Small intestine (tissue), 7 donors: ENCODE data around the gene IL6ST. TPM values are rescaled to one million over a fixed set of nuclear protein-coding genes. Genes with fewer than 3 reads are reported as not detected.
"Not testable (repeated sequence)": the region's sequence is repeated elsewhere in the genome, so short reads cannot be mapped to it uniquely, and the experiment has no call there.

Experiments used
- DNase-seq, 2 donors: peaks; one replicate each; pipeline versions ENCODE4 v3.0.0 to v3.0.0-alpha.2; 2013
- FAIRE-seq: peaks from 2 replicates; lab custom pipeline; 2012; peaks lifted over from hg19 to GRCh38; lab: Jason Lieb, UNC
- H3K27ac ChIP-seq, 3 donors: one replicate each; pipeline ENCODE4 v1.5.1; 2013; ENCODE audit warnings: low read length in 2 of 3, mild to moderate bottlenecking in 2 of 3, control low read depth in 1 of 3, inconsistent platforms in 1 of 3, low read depth in 1 of 3, moderate library complexity in 1 of 3
- H3K27me3 ChIP-seq, 3 donors: one replicate each; pipeline ENCODE4 v1.6.1; 2013; ENCODE audit warnings: low read length in 3 of 3, inconsistent platforms in 1 of 3; ENCODE audit not compliant: control insufficient read depth in 3 of 3, insufficient read depth in 3 of 3
- H3K36me3 ChIP-seq, 3 donors: one replicate each; pipeline ENCODE4 v1.6.1; 2013; ENCODE audit warnings: low read length in 3 of 3, inconsistent platforms in 1 of 3, low read depth in 1 of 3, mild to moderate bottlenecking in 1 of 3, moderate library complexity in 1 of 3; ENCODE audit not compliant: control insufficient read depth in 3 of 3, insufficient read depth in 2 of 3
- H3K4me1 ChIP-seq, 3 donors: one replicate each; pipeline ENCODE4 v1.6.1; 2013; ENCODE audit warnings: low read length in 2 of 3, inconsistent platforms in 1 of 3, low read depth in 1 of 3, mild to moderate bottlenecking in 1 of 3, moderate library complexity in 1 of 3; ENCODE audit not compliant: control insufficient read depth in 3 of 3, insufficient read depth in 2 of 3
- H3K4me3 ChIP-seq, 3 donors: one replicate each; pipeline ENCODE4 v1.5.1; 2013; ENCODE audit warnings: low read length in 3 of 3, control low read depth in 1 of 3, inconsistent platforms in 1 of 3, low read depth in 1 of 3, mild to moderate bottlenecking in 1 of 3, moderate library complexity in 1 of 3
- H3K9me3 ChIP-seq, 2 donors: one replicate each; pipeline ENCODE4 v1.6.1; 2013; ENCODE audit warnings: low read depth in 1 of 2, low read length in 1 of 2; ENCODE audit not compliant: control insufficient read depth in 2 of 2, insufficient read depth in 1 of 2
- WGBS, 3 donors: extraction: QIAGEN DNeasy Blood & Tissue Kit; methylation state at CpG; one replicate each; pipeline ENCODE4 v1.1.7; 2013; 5-methylcytosine and 5-hydroxymethylcytosine counted together
- polyA plus RNA-seq, 4 donors: library from polyadenylated mRNA; stranded (reverse) in 3 of 4; unstranded in 1 of 4; fragments of 200-250 nt in 3 of 4; fragments of 120-200 nt in 1 of 4; gene quantifications; one replicate each; pipeline versions ENCODE4 v1.2.1 to v1.2.3, GENCODE V29; 2013
- donor health status: healthy with polysubstance abuse.
- donor health status: control.
- donor health status: control.
- donor health status: Bipolar disorder and iron deficiency.
- donor health status: healthy.

Gene IL6ST
- polyA plus RNA-seq, 4 donors, result 6.5 to 49.3 (median 16.5) TPM

DNA sequence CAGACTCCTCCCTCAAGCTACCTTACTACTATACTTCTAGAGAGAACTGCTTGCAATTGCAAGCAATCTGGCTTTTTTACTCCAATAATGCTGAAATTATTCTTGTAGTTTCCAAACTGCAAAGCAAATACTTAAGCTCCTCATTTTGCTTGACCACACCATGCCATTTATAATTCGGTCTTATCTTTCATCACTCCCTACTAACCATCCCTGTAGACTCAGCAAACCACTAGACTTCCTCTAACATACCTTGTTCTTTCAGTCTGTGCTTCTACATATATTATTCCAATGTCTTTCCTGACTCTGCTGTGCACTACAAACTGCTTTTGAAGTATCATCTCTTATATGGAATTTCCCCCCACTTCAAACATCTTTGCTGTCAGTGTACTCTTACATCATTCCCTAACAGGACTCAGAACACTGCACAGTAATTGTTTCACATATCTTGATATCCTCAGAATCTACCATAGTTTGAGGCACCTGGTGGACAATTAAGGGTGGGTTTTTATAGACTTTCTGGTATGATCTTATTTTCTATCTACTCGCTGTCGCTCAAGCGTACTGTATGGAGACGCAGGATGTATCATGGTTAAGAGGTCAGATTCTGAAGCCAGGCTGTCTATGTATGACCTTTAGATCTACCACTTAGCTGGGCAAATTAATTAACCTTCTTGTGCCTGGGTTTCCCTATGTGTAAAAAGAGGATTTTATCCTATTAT is 2.8 kb downstream of the IL6ST start:
- DNase-seq, result no peak

GRCh38 chr5:55990895-55991294 is 3.9 kb downstream of the IL6ST start:
- 73 to 85% (median 79%) methylated on average over 3 to 4 of the region's 4 CpGs for WGBS, 3 donors
- not testable (repeated sequence) for H3K9me3 ChIP-seq, H3K27me3 ChIP-seq, H3K4me3 ChIP-seq, H3K27ac ChIP-seq, FAIRE-seq, H3K36me3 ChIP-seq, DNase-seq
- H3K4me1 ChIP-seq, result peaks cover 0 to 28% (median 3%) of the 10 kb centered on the region in 3 donors

More for the DNA sequence above, 2.8 kb downstream of the IL6ST start:
- no peak for FAIRE-seq
- 56 to 78% (median 75%) methylated on average over 5 of the region's 5 CpGs for WGBS, 3 donors
- Histone ChIP-seq H3K36me3 (peaks cover 0 to under 1% (median 0%) of the 10 kb centered on the region in 3 donors), H3K4me1 (peaks cover 0 to 35% (median 7%) of the 10 kb centered on the region in 3 donors), H3K9me3 (peaks cover 0 to under 1% of the 10 kb centered on the region in 2 donors), H3K27me3 (no peaks in the 10 kb centered on the region), H3K27ac (peak overlapping the region in 1 of 3 donors; percentile 17), H3K4me3 (peak overlapping the region in 1 of 3 donors; percentile 26)

DNA sequence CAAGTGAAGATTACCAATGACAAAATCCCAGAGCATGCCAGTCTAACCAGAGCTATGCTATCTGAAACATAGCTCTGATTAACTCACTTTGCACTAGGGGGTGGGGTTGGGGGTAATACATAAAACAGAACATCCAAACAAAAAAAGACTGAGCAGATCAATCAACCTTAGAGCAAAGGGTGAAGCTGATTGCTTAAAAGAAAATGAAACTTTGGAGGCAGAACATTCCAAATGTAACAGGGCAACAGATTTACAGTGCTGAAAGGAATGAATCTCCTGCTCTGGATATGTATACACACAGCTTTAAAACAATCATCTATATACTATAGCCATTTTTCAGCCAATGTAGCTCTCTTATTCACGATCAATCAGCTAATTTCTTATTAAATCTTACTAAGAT is 4.9 kb downstream of the IL6ST start:
- Histone ChIP-seq H3K4me3 (no peak overlapping the region), H3K4me1 (peaks cover 0 to 24% (median 3%) of the 10 kb centered on the region in 3 donors), H3K27ac (no peak overlapping the region), H3K36me3 (peaks cover 0 to 7% (median 0%) of the 10 kb centered on the region in 3 donors), H3K27me3 (no peaks in the 10 kb centered on the region), H3K9me3 (peaks cover 0 to 3% of the 10 kb centered on the region in 2 donors)
- DNase-seq (no peak), FAIRE-seq (no peak)
- 41 to 71% (median 55%) methylated on average over 1 of the region's 1 CpG for WGBS, 3 donors

- no peak overlapping the region for H3K27ac ChIP-seq
- 20 to 44% (median 36%) methylated on average over 4 of the region's 4 CpGs for WGBS, 3 donors
- H3K9me3 ChIP-seq, result peaks cover 0 to 3% of the 10 kb centered on the region in 2 donors
- no peak overlapping the region for H3K4me3 ChIP-seq
- peaks cover 0 to 24% (median 3%) of the 10 kb centered on the region in 3 donors for H3K4me1 ChIP-seq
- DNase-seq (no peak), FAIRE-seq (no peak)
- peaks cover 0 to 7% (median 0%) of the 10 kb centered on the region in 3 donors for H3K36me3 ChIP-seq
- no peaks in the 10 kb centered on the region for H3K27me3 ChIP-seq
Observed at GRCh38 chr5:55988979-55989638, 5.7 kb downstream of the IL6ST start.

GRCh38 chr5:55988428-55988827 is 6.3 kb downstream of the IL6ST start:
- H3K4me3 ChIP-seq, H3K9me3 ChIP-seq, H3K27ac ChIP-seq, H3K27me3 ChIP-seq, DNase-seq, H3K36me3 ChIP-seq, FAIRE-seq: not testable (repeated sequence)
- peaks cover 0 to 24% (median 3%) of the 10 kb centered on the region in 3 donors for H3K4me1 ChIP-seq
- 97 to 98% (median 98%) methylated on average over 10 of the region's 10 CpGs for WGBS, 3 donors

DNA sequence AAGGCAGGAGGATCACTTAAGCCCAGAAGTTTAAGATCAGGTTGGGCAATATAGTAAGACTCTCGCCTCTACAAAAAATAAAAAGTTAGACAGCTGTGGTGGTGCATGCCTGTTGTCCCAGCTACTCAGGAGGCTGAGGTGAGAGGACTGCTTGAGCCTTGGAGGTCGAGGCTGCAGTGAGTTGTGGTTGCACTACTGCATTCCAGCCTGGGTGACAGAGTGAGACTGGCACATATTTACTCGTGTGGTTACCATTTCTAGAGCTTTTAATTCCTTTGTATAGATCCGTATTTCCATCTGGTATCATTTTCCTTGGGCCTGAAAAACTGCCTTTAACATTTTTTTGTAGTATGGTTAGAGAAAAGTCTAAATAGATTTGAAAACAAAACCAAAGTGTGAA is 7.8 kb downstream of the IL6ST start:
- no peak overlapping the region for H3K27ac ChIP-seq
- no peak for DNase-seq
- FAIRE-seq, result no peak
- peaks cover 0 to 21% (median 5%) of the 10 kb centered on the region in 3 donors for H3K4me1 ChIP-seq
- peaks cover 0 to 3% of the 10 kb centered on the region in 2 donors for H3K9me3 ChIP-seq
- no peaks in the 10 kb centered on the region for H3K27me3 ChIP-seq
- H3K36me3 ChIP-seq, result peaks cover 0 to 7% (median 0%) of the 10 kb centered on the region in 3 donors
- no peak overlapping the region for H3K4me3 ChIP-seq
- WGBS, 3 donors, result 81 to 91% (median 87%) methylated on average over 4 of the region's 4 CpGs

- no peak overlapping the region for H3K4me3 ChIP-seq
- H3K4me1 ChIP-seq, result peaks cover 0 to 16% (median 3%) of the 10 kb centered on the region in 3 donors
- 85 to 94% (median 87%) methylated on average over 6 of the region's 6 CpGs for WGBS, 3 donors
- no peaks in the 10 kb centered on the region for H3K27me3 ChIP-seq
- H3K9me3 ChIP-seq, result peaks cover 0 to 3% of the 10 kb centered on the region in 2 donors
- DNase-seq (no peak), FAIRE-seq (no peak)
- H3K36me3 ChIP-seq, result peaks cover 0 to 13% (median 3%) of the 10 kb centered on the region in 3 donors
- no peak overlapping the region for H3K27ac ChIP-seq
Observed at GRCh38 chr5:55985181-55985580, 9.6 kb downstream of the IL6ST start.

DNA sequence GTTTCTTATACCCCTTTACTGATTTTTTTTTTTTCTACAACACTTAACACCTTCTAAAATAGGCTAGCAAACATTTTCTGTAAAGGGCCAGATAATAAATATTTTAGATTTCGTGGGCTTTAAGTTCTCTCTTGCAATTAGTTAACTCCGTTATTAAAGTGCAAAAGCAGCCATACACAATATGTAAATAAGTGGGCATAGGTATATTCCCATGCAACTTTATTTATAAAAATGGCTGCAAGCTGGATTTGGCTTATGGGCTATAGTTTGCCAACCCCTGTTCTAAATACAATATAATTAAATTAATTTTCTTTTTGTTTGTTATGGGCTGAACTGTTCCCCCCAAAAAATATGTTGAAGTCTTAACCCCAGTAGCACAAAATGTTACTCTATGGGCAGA is 10.8 kb downstream of the IL6ST start:
- peaks cover 0 to 6% (median 3%) of the 10 kb centered on the region in 3 donors for H3K4me1 ChIP-seq
- DNase-seq, result no peak
- no peak for FAIRE-seq
- H3K27me3 ChIP-seq, result no peaks in the 10 kb centered on the region
- H3K27ac ChIP-seq, result no peak overlapping the region
- WGBS, 3 donors, result 87 to 91% (median 90%) methylated on average over 2 of the region's 2 CpGs
- no peak overlapping the region for H3K4me3 ChIP-seq
- peaks cover 0 to 15% (median 3%) of the 10 kb centered on the region in 3 donors for H3K36me3 ChIP-seq
- peaks cover 0 to 3% of the 10 kb centered on the region in 2 donors for H3K9me3 ChIP-seq
